Esophagus squamous epithelium (tissue), 5 donors: ENCODE data around the gene GALNS. TPM values are rescaled to one million over a fixed set of nuclear protein-coding genes. Genes with fewer than 3 reads are reported as not detected.

Experiments used
- DNase-seq: peaks from one replicate; lab custom pipeline; 2025; lab: John Stamatoyannopoulos, UW
- H3K27ac ChIP-seq, 4 donors: fragments of 200-600 bp; sonication (generic); one replicate each; pipeline ENCODE4 v1.5.1; 2016 to 2019; ENCODE audit warnings: mild to moderate bottlenecking in 1 of 4
- H3K27me3 ChIP-seq, 4 donors: fragments of 200-600 bp; sonication (generic); 1 replicate in 3 of 4; 2 replicates in 1 of 4; pipeline versions ENCODE4 v1.5.1 to v1.6.0; 2017 to 2021; ENCODE audit warnings: antibody characterized with exemption in 1 of 4
- H3K36me3 ChIP-seq, 3 donors: fragments of 200-600 bp; sonication (generic); one replicate each; pipeline ENCODE4 v1.5.1; 2016 to 2019
- H3K4me1 ChIP-seq, 3 donors: fragments of 200-600 bp; sonication (generic); one replicate each; pipeline ENCODE4 v1.5.1; 2017 to 2019
- H3K4me3 ChIP-seq, 4 donors: fragments of 200-600 bp; sonication (generic); 1 replicate in 3 of 4; 2 replicates in 1 of 4; pipeline ENCODE4 v1.5.1; 2016 to 2019; ENCODE audit warnings: mild to moderate bottlenecking in 2 of 4, moderate library complexity in 1 of 4
- H3K9me3 ChIP-seq, 3 donors: fragments of 200-600 bp; sonication (generic); one replicate each; pipeline ENCODE4 v1.5.1; 2016 to 2019
- POLR2A ChIP-seq, 4 donors: fragments of 450-650 bp; IDR thresholded peaks; one replicate each; pipeline ENCODE4 v1.6.1; 2017; ENCODE audit warnings: antibody characterized with exemption in 4 of 4, mild to moderate bottlenecking in 4 of 4, moderate library complexity in 3 of 4
- WGBS, 2 donors: methylation state at CpG; one replicate each; pipeline ENCODE4 v1.1.5; 2018; 5-methylcytosine and 5-hydroxymethylcytosine counted together
- intact Hi-C: fragments of 100-400 bp; cut with DNase I; formaldehyde crosslinking; loops from one replicate; pipeline ENCODE4 v1.15.0; 2022
- total RNA-seq, 4 donors: library from RNA; depleted of rRNA; stranded (reverse); fragments of >200 nt; gene quantifications; one replicate each; pipeline ENCODE4 v1.1.0, GENCODE V29; 2016
- TF ChIP-seq, protein P1 (sequence below), 6 experiments: fragments of 450-650 bp in 4 of 6; fragments of 200-600 bp in 2 of 6; sonication (generic) in 2 of 6; IDR thresholded peaks; one replicate each; pipeline ENCODE4 v1.5.1; 2016 to 2019; ENCODE audit warnings: antibody characterized with exemption in 6 of 6, mild to moderate bottlenecking in 4 of 6, moderate library complexity in 4 of 6
- donor health status: DM: yes; HTN: yes; CAD: no.

Gene GALNS
- total RNA-seq, 4 donors from 2014 or later = 9.5 to 24.2 (median 20.5) TPM

DNA sequence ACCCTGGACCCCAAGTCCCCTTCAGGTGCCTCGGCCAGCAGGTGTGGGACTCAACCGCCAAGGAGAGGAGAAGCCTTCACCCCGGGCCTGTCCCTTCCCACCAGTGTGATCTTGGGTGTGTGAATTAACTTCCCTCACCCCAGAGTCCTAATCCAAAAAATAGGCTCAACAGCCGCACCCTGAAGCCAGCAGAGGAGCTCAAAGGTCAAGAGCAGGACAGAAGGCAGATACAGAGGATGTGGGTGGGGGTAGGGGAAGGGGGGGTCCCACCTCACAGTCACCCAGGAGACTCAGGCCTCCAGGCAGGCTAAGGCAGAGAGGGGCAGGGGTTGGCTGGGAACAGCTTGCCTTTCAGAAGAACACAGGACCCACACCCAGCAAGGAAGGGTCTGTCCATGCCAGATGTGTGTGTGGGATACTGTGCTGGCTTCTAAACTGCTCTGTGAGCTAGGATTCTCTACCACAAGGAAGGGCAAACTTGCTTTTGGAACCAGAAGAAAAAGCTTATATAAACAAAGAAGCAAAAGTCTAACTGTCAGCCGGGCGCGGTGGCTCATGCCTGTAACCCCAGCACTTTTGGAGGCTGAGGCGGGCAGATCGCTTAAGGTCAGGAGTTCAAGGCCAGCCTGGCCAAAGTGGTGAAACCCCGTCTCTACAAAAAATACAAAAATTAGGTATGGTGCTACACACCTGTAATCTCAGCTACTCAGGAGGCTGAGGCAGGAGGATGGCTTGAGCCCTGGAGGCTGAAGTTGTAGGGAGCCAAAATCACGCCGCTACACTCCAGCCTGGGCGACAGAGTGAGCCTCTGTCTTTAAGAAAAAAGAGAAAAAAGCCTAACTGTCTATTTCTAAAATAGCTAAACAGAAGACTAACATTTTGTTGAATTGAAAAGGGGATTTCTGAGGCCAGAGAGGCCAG lies 76.3 kb downstream of the GALNS start:
- WGBS, 2 donors = 57 to 72% methylated on average over 9 of the region's 13 CpGs
- no peak for TF ChIP-seq POLR2A (IDR thresholded peaks at IDR 0.05)
- TF ChIP-seq, protein P1, sequence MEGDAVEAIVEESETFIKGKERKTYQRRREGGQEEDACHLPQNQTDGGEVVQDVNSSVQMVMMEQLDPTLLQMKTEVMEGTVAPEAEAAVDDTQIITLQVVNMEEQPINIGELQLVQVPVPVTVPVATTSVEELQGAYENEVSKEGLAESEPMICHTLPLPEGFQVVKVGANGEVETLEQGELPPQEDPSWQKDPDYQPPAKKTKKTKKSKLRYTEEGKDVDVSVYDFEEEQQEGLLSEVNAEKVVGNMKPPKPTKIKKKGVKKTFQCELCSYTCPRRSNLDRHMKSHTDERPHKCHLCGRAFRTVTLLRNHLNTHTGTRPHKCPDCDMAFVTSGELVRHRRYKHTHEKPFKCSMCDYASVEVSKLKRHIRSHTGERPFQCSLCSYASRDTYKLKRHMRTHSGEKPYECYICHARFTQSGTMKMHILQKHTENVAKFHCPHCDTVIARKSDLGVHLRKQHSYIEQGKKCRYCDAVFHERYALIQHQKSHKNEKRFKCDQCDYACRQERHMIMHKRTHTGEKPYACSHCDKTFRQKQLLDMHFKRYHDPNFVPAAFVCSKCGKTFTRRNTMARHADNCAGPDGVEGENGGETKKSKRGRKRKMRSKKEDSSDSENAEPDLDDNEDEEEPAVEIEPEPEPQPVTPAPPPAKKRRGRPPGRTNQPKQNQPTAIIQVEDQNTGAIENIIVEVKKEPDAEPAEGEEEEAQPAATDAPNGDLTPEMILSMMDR (IDR thresholded peaks at IDR 0.05) = no peak
- Histone ChIP-seq H3K4me3 (peak overlapping the region in 1 of 4 donors; percentile 35), H3K36me3 (peaks cover 0 to 21% (median 0%) of the 10 kb centered on the region in 3 donors), H3K9me3 (no peaks in the 10 kb centered on the region), H3K4me1 (peaks cover 53 to 83% (median 62%) of the 10 kb centered on the region in 3 donors), H3K27me3 (no peaks in the 10 kb centered on the region), H3K27ac (peak overlapping the region; percentile 29 to 98 (median 94))
- intact Hi-C loops = no loop called here
- DNase-seq = no peak

- DNase-seq = no peak
- WGBS, 2 donors = 56 to 80% methylated on average over 3 to 6 of the region's 34 CpGs
- H3K27me3 ChIP-seq = no peaks in the 10 kb centered on the region
- intact Hi-C loops = no loop called here
- H3K4me3 ChIP-seq = peak overlapping the region in 1 of 4 donors; percentile 16
- H3K27ac ChIP-seq = peak overlapping the region; percentile 29 to 98 (median 94)
- peaks cover 53 to 86% (median 67%) of the 10 kb centered on the region in 3 donors for H3K4me1 ChIP-seq
- no peaks in the 10 kb centered on the region for H3K9me3 ChIP-seq
- H3K36me3 ChIP-seq = peaks cover 0 to 21% (median 0%) of the 10 kb centered on the region in 3 donors
- no peak for TF ChIP-seq POLR2A (IDR thresholded peaks at IDR 0.05)
- TF ChIP-seq, protein P1 (IDR thresholded peaks at IDR 0.05) = no peak
These were observed 77.2 kb downstream of the GALNS start for GRCh38 chr16:88779406-88780141.

GRCh38 chr16:88778541-88779065 lies 78.1 kb downstream of the GALNS start:
- Histone ChIP-seq H3K4me1 (peaks cover 58 to 90% (median 72%) of the 10 kb centered on the region in 3 donors), H3K4me3 (no peak overlapping the region), H3K36me3 (peaks cover 0 to 21% (median 0%) of the 10 kb centered on the region in 3 donors), H3K9me3 (no peaks in the 10 kb centered on the region), H3K27ac (peak overlapping the region; percentile 16 to 94 (median 86)), H3K27me3 (no peaks in the 10 kb centered on the region)
- TF ChIP-seq, protein P1 (IDR thresholded peaks at IDR 0.05) = no peak
- TF ChIP-seq POLR2A (IDR thresholded peaks at IDR 0.05) = no peak
- intact Hi-C loops = no loop called here
- WGBS, 2 donors = 74 to 84% methylated on average over 9 to 13 of the region's 30 CpGs
- no peak for DNase-seq

DNA sequence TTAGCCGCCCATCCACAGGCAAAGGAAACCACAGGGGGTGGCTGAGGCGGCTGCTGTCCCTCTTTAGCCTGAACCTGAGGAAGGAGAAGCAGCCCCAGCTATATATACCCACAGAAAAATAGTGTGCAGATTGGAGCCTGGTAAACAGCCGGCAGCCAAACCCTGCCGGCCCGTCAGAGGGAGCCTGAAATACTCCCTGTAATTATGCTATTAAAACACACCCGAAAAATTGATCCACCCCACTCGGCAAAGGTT lies 78.5 kb downstream of the GALNS start:
- Histone ChIP-seq H3K27me3 (no peaks in the 10 kb centered on the region), H3K36me3 (peaks cover 0 to 21% (median 0%) of the 10 kb centered on the region in 3 donors), H3K9me3 (no peaks in the 10 kb centered on the region), H3K4me3 (no peak overlapping the region), H3K27ac (peak overlapping the region; percentile 16 to 94 (median 86)), H3K4me1 (peaks cover 58 to 90% (median 73%) of the 10 kb centered on the region in 3 donors)
- no CpG with 5 or more reads among the region's 7 CpGs for WGBS, 2 donors
- DNase-seq = no peak
- TF ChIP-seq, protein P1 (IDR thresholded peaks at IDR 0.05) = no peak
- TF ChIP-seq POLR2A (IDR thresholded peaks at IDR 0.05) = no peak
- intact Hi-C loops = no loop called here
